DND-41 (cell line): ENCODE results near the gene GRIK4.

ENCODE experiments used
- EZH2 ChIP-seq: IDR thresholded peaks from 3 replicates; pipeline ENCODE4 v1.6.1; 2012; ENCODE audit warnings: borderline replicate concordance, low read depth, mild to moderate bottlenecking, moderate library complexity, low read length, inconsistent platforms; ENCODE audit not compliant: severe bottlenecking
- TF ChIP-seq, protein P1 (sequence below): IDR thresholded peaks from 2 replicates; pipeline ENCODE4 v1.5.1; 2012; ENCODE audit warnings: borderline replicate concordance, low read length, moderate library complexity, mild to moderate bottlenecking; ENCODE audit not compliant: poor library complexity, severe bottlenecking; ENCODE audit errors: extremely low read depth

DNA sequence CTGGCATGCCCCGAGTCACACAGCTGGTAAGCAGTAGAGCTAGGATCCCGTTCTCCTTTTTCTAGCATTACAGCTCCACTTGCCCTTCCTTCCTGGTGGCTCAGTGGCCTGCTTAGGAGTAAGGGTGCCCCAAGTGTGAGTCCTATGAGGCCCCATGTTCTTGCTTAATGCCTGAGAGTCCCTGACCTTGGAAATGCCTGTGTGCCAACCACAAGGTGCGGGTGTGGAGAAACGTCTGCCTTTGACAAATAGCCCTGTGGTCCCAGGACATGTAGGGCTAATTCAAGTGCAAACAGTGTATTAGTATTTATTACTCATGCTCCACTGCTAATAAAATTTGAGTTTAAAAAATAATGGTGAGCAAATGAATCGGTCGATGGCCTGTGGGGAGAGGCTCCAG lies 18.4 kb downstream of the GRIK4 start:
- TF ChIP-seq, protein P1, sequence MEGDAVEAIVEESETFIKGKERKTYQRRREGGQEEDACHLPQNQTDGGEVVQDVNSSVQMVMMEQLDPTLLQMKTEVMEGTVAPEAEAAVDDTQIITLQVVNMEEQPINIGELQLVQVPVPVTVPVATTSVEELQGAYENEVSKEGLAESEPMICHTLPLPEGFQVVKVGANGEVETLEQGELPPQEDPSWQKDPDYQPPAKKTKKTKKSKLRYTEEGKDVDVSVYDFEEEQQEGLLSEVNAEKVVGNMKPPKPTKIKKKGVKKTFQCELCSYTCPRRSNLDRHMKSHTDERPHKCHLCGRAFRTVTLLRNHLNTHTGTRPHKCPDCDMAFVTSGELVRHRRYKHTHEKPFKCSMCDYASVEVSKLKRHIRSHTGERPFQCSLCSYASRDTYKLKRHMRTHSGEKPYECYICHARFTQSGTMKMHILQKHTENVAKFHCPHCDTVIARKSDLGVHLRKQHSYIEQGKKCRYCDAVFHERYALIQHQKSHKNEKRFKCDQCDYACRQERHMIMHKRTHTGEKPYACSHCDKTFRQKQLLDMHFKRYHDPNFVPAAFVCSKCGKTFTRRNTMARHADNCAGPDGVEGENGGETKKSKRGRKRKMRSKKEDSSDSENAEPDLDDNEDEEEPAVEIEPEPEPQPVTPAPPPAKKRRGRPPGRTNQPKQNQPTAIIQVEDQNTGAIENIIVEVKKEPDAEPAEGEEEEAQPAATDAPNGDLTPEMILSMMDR, result no peak
- no peak for TF ChIP-seq EZH2
